Measurements from ENCODE around the gene VN1R2. TPM values are rescaled to one million over a fixed set of nuclear protein-coding genes. Genes with fewer than 3 reads are reported as not detected.

VN1R2 gene
- total RNA-seq, 2 donors from 2014 or later: not detected

DNA sequence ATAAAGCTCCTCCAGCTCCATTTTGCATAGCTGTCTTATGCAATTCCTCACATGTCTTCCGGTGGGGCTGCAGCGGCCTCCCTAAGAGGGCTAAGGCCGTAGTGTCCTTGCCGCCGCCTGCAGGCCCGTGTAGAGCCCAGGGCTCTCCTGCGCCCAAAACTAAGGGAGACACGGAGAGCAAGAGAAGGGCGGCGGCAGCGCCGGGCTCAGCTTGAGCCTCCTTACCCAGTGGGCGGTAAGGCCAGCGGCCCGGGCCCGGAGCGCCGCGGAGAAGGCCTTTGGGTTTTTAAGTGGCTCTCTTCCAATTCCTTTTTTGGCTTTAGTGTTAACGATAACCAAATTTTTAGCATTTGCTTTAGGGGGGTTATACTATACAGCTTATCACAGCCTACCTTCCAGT lies 33.5 kb upstream of the VN1R2 start:
- no peaks in the 10 kb centered on the region for H3K27me3 ChIP-seq (ENCODE audit: control insufficient read depth, insufficient read depth, low read length, poor library complexity, severe bottlenecking)
- WGBS, 2 experiments (ENCODE audit: insufficient coverage in 1 of 2, insufficient read length in 1 of 2): 87 to 100% methylated on average over 3 to 20 of the region's 20 CpGs
- H3K36me3 ChIP-seq (ENCODE audit: control insufficient read depth, insufficient read depth, low read length): no peaks in the 10 kb centered on the region
- Mint-ChIP-seq H3K27me3 (ENCODE audit: insufficient read depth) (no peaks in the 10 kb centered on the region), H3K9me3 (peaks cover 85% of the 10 kb centered on the region), H3K4me3 (no peak overlapping the region), H3K4me1 (no peaks in the 10 kb centered on the region), H3K27ac (no peak overlapping the region), H3K36me3 (ENCODE audit: low read depth) (peaks cover 26% of the 10 kb centered on the region)
- H3K9ac ChIP-seq (ENCODE audit: extremely low read depth, low read length, poor library complexity, severe bottlenecking): no peak overlapping the region
- DNase-seq: no peak
- H3K4me1 ChIP-seq (ENCODE audit: control insufficient read depth, insufficient read depth, low read length): no peaks in the 10 kb centered on the region
- no peak overlapping the region for H3K4me3 ChIP-seq (ENCODE audit: low read length)
- no peak overlapping the region for H3K27ac ChIP-seq (ENCODE audit: low read depth, low read length)
- TF ChIP-seq, protein P1, sequence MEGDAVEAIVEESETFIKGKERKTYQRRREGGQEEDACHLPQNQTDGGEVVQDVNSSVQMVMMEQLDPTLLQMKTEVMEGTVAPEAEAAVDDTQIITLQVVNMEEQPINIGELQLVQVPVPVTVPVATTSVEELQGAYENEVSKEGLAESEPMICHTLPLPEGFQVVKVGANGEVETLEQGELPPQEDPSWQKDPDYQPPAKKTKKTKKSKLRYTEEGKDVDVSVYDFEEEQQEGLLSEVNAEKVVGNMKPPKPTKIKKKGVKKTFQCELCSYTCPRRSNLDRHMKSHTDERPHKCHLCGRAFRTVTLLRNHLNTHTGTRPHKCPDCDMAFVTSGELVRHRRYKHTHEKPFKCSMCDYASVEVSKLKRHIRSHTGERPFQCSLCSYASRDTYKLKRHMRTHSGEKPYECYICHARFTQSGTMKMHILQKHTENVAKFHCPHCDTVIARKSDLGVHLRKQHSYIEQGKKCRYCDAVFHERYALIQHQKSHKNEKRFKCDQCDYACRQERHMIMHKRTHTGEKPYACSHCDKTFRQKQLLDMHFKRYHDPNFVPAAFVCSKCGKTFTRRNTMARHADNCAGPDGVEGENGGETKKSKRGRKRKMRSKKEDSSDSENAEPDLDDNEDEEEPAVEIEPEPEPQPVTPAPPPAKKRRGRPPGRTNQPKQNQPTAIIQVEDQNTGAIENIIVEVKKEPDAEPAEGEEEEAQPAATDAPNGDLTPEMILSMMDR (conservative IDR thresholded peaks at IDR 0.05): no peak
- peaks cover 54% of the 10 kb centered on the region for H3K9me3 ChIP-seq (ENCODE audit: control insufficient read depth, low read length)

DNA sequence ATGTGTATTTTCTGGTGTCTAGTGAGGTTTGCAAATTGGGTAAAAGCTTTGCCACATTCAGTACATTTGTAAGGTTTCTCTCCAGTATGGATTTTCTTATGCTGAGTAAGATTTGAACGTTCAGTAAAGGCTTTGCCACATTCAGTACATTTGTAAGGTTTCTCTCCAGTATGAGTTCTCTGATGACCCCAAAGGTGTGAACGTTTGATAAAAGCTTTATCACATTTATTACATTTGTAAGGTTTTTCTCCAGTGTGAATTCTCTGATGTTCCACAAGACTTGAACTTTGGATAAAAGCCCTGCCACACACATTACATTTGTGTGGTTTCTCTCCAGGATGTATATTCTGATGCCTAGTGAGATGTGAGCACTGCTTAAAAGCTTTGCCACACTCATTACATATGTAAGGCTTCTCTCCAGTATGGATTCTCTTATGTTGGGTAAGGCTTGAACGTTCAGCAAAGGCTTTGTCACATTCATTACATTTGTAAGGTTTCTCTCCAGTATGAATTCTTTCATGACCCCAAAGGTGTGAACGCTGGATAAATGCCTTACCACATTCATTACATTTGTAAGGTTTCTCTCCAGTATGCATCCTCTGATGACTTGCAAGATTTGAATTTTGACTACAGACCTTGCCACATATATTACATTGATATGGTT lies 20.8 kb upstream of the VN1R2 start:
- H3K4me3 ChIP-seq (ENCODE audit: low read length): peak overlapping the region; percentile 61
- H3K4me3 Mint-ChIP-seq: no peak overlapping the region
- DNase-seq: no peak
- H3K36me3 Mint-ChIP-seq (ENCODE audit: low read depth): peaks cover 71% of the 10 kb centered on the region
- 78 to 91% methylated on average over 2 to 4 of the region's 4 CpGs for WGBS, 2 experiments (ENCODE audit: insufficient coverage in 1 of 2, insufficient read length in 1 of 2)
- H3K36me3 ChIP-seq (ENCODE audit: control insufficient read depth, insufficient read depth, low read length): peaks cover 55% of the 10 kb centered on the region
- peaks cover 97% of the 10 kb centered on the region for H3K9me3 ChIP-seq (ENCODE audit: control insufficient read depth, low read length)
- H3K27me3 Mint-ChIP-seq (ENCODE audit: insufficient read depth): no peaks in the 10 kb centered on the region
- TF ChIP-seq, protein P1 (conservative IDR thresholded peaks at IDR 0.05): no peak
- H3K27me3 ChIP-seq (ENCODE audit: control insufficient read depth, insufficient read depth, low read length, poor library complexity, severe bottlenecking): no peaks in the 10 kb centered on the region
- H3K27ac Mint-ChIP-seq: no peak overlapping the region
- H3K4me1 Mint-ChIP-seq: no peaks in the 10 kb centered on the region
- H3K4me1 ChIP-seq (ENCODE audit: control insufficient read depth, insufficient read depth, low read length): no peaks in the 10 kb centered on the region
- peaks cover 95% of the 10 kb centered on the region for H3K9me3 Mint-ChIP-seq
- H3K9ac ChIP-seq (ENCODE audit: extremely low read depth, low read length, poor library complexity, severe bottlenecking): no peak overlapping the region
- H3K27ac ChIP-seq (ENCODE audit: low read depth, low read length): no peak overlapping the region

DNA sequence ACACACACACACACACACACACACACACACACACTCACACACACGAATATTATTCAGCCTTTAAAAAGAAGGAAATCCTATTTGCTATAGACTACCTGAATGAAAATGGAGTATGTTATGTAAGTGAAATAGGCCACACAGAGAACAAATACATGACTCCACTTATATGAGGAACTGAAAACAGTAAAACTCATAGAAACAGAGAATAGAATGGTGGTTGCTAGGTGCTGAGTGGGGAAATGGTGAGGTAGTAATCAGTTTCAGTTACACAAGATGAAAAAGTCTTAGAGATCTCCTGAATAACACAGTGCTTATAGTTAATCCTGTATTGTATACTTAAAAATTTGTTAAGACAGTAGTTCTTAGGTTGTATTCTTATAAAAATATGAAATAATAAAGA lies 11.6 kb upstream of the VN1R2 start:
- Mint-ChIP-seq H3K4me1 (no peaks in the 10 kb centered on the region), H3K4me3 (no peak overlapping the region)
- WGBS, 2 experiments (ENCODE audit: insufficient coverage in 1 of 2, insufficient read length in 1 of 2): no CpG with 5 or more reads among the region's 1 CpG

More for the DNA sequence above, 11.6 kb upstream of the VN1R2 start:
- Histone ChIP-seq H3K4me3 (ENCODE audit: low read length) (no peak overlapping the region), H3K4me1 (ENCODE audit: control insufficient read depth, insufficient read depth, low read length) (no peaks in the 10 kb centered on the region), H3K9me3 (ENCODE audit: control insufficient read depth, low read length) (peaks cover 95% of the 10 kb centered on the region), H3K27me3 (ENCODE audit: control insufficient read depth, insufficient read depth, low read length, poor library complexity, severe bottlenecking) (no peaks in the 10 kb centered on the region), H3K9ac (ENCODE audit: extremely low read depth, low read length, poor library complexity, severe bottlenecking) (no peak overlapping the region), H3K27ac (ENCODE audit: low read depth, low read length) (no peak overlapping the region), H3K36me3 (ENCODE audit: control insufficient read depth, insufficient read depth, low read length) (peaks cover 88% of the 10 kb centered on the region)
- Mint-ChIP-seq H3K27me3 (ENCODE audit: insufficient read depth) (no peaks in the 10 kb centered on the region), H3K27ac (no peak overlapping the region), H3K9me3 (peaks cover 92% of the 10 kb centered on the region), H3K36me3 (ENCODE audit: low read depth) (peaks cover 98% of the 10 kb centered on the region)
- TF ChIP-seq, protein P1 (conservative IDR thresholded peaks at IDR 0.05): no peak
- no peak for DNase-seq

Data from endodermal cell (in vitro differentiated cells).